ENCODE results near the gene VAV2. TPM values are rescaled to one million over a fixed set of nuclear protein-coding genes. Genes with fewer than 3 reads are reported as not detected.

The VAV2 gene
- polyA plus RNA-seq, 1 experiment: 9.0 TPM

- no peak overlapping the region for H3K27ac ChIP-seq (ENCODE audit: low read depth, low read length)
- no peak for DNase-seq (ENCODE audit: low read depth, low spot score)
- CTCF ChIA-PET: interaction anchor here (1.9 to 2.6 kb wide), 2 partner anchors 17 to 23 kb away, joined by 6 to 9 read pairs; no protein-coding TSS in a partner anchor
- TF ChIP-seq, protein P1, sequence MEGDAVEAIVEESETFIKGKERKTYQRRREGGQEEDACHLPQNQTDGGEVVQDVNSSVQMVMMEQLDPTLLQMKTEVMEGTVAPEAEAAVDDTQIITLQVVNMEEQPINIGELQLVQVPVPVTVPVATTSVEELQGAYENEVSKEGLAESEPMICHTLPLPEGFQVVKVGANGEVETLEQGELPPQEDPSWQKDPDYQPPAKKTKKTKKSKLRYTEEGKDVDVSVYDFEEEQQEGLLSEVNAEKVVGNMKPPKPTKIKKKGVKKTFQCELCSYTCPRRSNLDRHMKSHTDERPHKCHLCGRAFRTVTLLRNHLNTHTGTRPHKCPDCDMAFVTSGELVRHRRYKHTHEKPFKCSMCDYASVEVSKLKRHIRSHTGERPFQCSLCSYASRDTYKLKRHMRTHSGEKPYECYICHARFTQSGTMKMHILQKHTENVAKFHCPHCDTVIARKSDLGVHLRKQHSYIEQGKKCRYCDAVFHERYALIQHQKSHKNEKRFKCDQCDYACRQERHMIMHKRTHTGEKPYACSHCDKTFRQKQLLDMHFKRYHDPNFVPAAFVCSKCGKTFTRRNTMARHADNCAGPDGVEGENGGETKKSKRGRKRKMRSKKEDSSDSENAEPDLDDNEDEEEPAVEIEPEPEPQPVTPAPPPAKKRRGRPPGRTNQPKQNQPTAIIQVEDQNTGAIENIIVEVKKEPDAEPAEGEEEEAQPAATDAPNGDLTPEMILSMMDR (IDR thresholded peaks at IDR 0.05; ENCODE audit: low read depth, low read length): no peak
- POLR2A ChIA-PET: no interaction called here
- no peak overlapping the region for H3K4me3 ChIP-seq (ENCODE audit: low read depth, low read length)
- H3K27me3 ChIP-seq (ENCODE audit: control insufficient read depth, insufficient read depth, low read length): no peaks in the 10 kb centered on the region
- peaks cover 7% of the 10 kb centered on the region; the same call in 1 of the 2 replicates for H3K9me3 ChIP-seq (ENCODE audit: control insufficient read depth, insufficient read depth, low read length)
Measured at GRCh38 chr9:133759146-133759900, 232.8 kb downstream of the VAV2 start.

GRCh38 chr9:133758228-133758627 is 233.9 kb downstream of the VAV2 start:
- TF ChIP-seq, protein P1 (IDR thresholded peaks at IDR 0.05; ENCODE audit: low read depth, low read length): no peak
- Histone ChIP-seq H3K9me3 (ENCODE audit: control insufficient read depth, insufficient read depth, low read length) (peaks cover 7% of the 10 kb centered on the region; the same call in 1 of the 2 replicates), H3K4me3 (ENCODE audit: low read depth, low read length) (no peak overlapping the region), H3K27ac (ENCODE audit: low read depth, low read length) (no peak overlapping the region), H3K27me3 (ENCODE audit: control insufficient read depth, insufficient read depth, low read length) (no peaks in the 10 kb centered on the region)
- DNase-seq (ENCODE audit: low read depth, low spot score): no peak
- CTCF ChIA-PET: interaction anchor here (1.9 kb wide), 1 partner anchor 24 kb away, joined by 6 read pairs; no protein-coding TSS in a partner anchor
- POLR2A ChIA-PET: no interaction called here

DNA sequence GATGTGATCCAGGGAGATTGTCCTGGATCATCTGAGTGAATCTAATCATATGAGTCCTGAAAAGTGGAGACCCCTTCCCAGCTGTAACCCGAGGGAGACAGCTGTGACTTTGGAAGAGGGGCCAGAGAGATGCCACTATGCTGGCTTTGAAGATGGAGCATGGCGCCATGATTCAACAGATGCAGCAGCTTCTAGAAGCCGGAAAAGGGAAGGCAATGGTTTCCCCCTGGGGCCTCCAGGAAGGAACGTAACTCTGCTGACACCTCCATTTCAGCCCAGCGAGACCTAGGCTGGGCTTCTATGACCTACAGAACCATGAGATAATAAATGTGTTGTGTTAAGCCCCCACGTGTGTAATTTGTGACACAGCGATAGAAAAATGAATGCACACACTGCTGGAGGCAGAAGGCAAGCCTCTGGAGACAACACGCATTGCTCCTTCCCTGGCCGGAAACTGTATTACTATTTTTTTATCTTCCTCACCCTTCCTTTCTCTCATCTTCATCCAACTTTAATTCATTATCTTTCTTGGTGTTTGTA is 237.4 kb downstream of the VAV2 start:
- Histone ChIP-seq H3K27me3 (ENCODE audit: control insufficient read depth, insufficient read depth, low read length) (peaks cover 3% of the 10 kb centered on the region), H3K27ac (ENCODE audit: low read depth, low read length) (no peak overlapping the region), H3K9me3 (ENCODE audit: control insufficient read depth, insufficient read depth, low read length) (peaks cover 3% of the 10 kb centered on the region; the same call in 1 of the 2 replicates), H3K4me3 (ENCODE audit: low read depth, low read length) (no peak overlapping the region)
- POLR2A ChIA-PET: no interaction called here
- TF ChIP-seq, protein P1 (IDR thresholded peaks at IDR 0.05; ENCODE audit: low read depth, low read length): no peak
- no peak for DNase-seq (ENCODE audit: low read depth, low spot score)
- CTCF ChIA-PET: interaction anchor here (1.0 kb wide), 1 partner anchor 12 kb away, joined by 7 read pairs; no protein-coding TSS in a partner anchor

DNA sequence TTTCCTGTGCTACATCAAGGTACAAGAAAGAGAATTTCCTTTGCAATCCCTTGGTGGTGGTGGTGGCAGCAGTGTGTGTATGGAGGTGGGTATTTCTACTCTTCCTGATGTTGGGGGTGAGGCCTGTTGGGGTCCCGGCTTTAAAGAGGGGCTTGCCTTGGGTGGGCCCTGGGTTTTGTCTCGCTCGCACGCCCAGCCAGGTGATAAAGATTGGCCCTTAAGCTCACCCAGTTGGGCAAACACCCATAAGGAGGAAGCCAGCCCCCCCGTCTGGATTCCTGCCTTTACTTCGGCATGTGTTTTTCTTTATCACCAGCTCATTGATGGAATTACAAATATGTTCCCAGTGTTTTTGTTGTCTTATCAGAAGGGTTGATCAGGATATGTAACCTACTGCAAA is 237.9 kb downstream of the VAV2 start:
- H3K4me3 ChIP-seq (ENCODE audit: low read depth, low read length): no peak overlapping the region
- ChIA-PET CTCF (interaction anchor here (1.0 to 1.5 kb wide), 2 partner anchors 11 to 240 kb away, joined by 6 to 7 read pairs; no protein-coding TSS in a partner anchor), POLR2A (no interaction called here)
- H3K9me3 ChIP-seq (ENCODE audit: control insufficient read depth, insufficient read depth, low read length): peaks cover 3% of the 10 kb centered on the region; the same call in 1 of the 2 replicates
- peaks cover 3% of the 10 kb centered on the region for H3K27me3 ChIP-seq (ENCODE audit: control insufficient read depth, insufficient read depth, low read length)
- no peak overlapping the region for H3K27ac ChIP-seq (ENCODE audit: low read depth, low read length)
- TF ChIP-seq, protein P1 (IDR thresholded peaks at IDR 0.05; ENCODE audit: low read depth, low read length): no peak
- no peak for DNase-seq (ENCODE audit: low read depth, low spot score)
